GM18519 (cell line): ENCODE measurements around the gene CLSTN3.

Experiments
- ATAC-seq: cut with Tn5 transposase; IDR thresholded peaks from one replicate; pipeline ENCODE4 v1.9.1; 2021; ENCODE audit warnings: mild to moderate bottlenecking, moderate library complexity; ENCODE audit not compliant: unreplicated experiment, low FRiP score

The CLSTN3 gene

GRCh38 chr12:7123806-7124522 is 6.2 kb upstream of the CLSTN3 start:
- ATAC-seq = no peak

DNA sequence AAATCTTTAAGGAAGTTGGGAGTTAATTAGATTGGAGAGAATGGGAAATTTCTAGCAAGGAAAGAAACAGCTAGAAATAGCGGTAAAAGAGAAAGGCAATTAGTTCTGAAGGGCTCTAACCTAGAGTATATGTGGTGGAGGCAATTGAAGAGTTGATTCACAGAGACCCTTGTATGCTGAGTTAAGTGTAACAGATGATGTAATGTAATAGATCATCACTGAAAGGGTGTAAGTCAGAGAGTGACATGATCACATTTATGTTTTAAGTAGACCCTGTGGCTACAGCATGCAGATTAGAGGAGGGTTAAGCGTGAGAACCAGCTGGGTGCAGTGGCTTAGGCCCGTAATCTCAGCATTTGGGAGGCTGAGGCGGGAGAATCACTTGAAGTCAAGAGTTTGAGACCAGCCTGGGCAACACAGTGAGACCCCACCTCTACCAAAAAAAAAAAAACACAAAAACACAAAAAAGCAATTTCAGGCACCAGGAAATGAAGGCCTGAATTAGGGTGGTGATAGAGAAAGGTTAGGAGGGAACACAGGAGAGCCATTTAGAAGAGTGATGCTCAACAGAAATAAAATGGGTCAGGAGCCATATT is 4.4 kb upstream of the CLSTN3 start:
- ATAC-seq = no peak

DNA sequence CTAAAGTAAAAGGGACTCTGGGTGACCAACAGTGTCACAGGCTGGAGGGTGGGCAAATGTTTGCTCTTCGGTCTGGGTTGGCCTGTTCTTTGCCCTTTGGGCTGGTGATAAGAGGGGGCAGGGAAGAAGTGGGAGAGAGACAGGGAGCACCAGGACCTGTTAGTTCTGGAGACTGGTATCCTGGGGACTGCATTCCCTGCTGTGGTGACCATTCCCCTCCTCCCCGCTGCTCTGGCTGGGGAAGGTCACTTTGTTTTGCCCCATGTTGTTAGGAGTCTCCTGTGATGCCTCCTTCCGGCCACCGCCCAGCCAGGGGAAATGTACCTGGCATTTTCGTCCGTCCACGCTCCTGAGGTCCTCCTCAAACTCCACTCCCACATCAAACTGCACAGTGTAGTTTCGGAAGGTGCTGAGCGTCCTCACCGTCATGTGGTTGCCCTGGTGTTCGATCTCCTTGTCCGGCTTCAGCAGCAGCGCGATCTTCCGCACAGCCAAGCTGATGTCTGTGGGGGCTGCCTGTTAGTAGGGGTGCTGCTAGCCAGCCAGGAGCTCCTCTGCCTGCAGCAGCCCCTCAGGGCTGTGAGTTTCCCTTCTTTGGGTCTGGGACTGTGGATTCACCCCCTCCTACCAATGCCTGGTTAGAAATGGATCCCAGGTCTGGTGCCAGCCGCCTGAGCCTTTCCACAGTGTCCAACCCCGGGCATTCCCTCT is 2.1 kb upstream of the CLSTN3 start:
- ATAC-seq = no peak

GRCh38 chr12:7128681-7129286 is 1.4 kb upstream of the CLSTN3 start, which contains the start of gene RBP5:
TSS of gene RBP5 (minus strand) at chr12:7128889. CDS start at chr12:7128775, 114 bp downstream.
- ATAC-seq = no peak

DNA sequence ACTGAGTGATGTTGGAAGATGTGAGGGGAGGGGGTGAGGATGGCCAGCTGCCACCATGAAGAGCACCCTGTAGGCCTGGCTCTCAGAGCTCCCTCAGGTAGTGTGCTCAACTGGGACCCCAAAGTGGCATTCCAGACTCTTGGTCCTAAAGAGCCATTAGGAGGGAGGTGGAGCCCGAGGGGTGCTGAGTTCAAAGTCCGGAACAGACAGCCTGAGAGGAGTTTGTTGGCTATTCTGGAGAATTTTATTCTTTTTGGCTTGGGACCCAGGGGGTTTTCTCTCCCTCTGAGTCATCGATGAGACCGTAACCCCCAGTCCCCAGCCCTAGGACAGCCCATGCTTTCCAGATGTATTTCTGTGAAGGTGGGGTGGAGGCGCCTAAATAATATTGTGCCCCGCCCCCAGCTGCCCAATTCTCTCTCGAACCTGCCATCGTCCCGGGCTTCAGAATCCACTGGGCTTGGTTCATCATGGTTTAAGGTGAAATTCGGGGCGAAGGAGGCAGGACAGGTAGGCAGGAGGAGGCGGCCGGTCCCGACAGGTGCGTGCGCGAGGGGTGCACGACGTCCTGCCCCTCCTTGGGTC is 792 bp upstream of the CLSTN3 start:
- no peak for ATAC-seq

DNA sequence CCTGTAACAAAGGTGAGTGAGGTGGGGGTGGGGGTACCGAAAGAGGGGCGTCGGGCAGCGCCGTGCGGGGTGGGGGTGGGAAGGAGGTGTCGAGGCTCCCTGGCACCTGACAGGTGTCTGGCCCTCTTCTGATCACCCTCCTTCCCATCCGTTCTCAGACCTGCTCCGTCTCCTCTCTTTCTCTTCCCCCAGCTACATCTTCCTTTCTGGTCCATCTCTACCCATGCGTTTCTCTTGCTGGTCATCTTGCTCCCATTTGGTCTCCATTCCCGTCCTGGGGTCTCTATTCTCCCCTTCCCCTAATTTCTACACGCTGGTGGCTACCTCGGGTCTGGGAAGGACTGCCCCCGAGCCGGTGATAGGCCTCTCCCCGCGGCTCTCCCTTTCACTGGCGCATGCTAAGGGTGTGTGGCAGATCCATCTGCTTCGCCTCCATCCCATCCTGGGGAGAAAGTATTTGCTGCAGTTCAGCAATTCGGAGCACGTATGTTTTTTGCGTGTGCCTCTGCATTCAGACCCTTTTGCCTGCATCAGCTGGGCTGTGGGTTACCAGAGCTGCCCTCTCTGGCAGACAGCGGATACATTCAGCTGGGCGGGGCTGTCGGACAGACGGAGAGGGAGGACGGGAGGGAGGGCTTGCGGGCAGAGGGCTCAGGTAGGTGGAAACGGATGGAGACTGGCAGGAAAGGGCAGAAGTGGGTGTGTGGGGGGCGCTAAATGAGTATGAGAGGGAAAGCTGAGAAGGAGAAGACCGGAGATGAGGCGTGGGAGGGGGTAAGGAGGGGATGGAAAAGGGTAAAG is 730 bp downstream of the CLSTN3 start:
- no peak for ATAC-seq

DNA sequence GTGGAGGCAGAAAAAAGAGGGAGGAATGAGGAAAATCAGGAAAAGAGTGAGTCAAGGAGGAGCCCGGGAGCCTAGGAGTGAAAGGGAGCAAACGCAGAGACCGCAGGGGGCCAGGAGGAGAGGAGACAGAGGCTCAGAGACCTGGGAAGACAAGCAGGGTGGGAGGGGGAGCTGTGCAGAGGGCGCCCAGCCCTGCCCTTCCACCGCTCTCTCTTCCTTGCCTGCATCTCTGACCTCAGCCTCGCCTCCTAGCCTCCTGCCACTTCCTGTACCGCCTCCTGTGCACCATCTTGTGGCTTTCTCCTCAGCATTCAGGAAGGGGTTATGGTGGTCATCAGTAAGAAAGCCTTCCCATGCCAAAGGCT is 1.3 kb downstream of the CLSTN3 start:
- no peak for ATAC-seq

- no peak for ATAC-seq
These were observed 4.4 kb downstream of the CLSTN3 start for GRCh38 chr12:7134396-7135166.

DNA sequence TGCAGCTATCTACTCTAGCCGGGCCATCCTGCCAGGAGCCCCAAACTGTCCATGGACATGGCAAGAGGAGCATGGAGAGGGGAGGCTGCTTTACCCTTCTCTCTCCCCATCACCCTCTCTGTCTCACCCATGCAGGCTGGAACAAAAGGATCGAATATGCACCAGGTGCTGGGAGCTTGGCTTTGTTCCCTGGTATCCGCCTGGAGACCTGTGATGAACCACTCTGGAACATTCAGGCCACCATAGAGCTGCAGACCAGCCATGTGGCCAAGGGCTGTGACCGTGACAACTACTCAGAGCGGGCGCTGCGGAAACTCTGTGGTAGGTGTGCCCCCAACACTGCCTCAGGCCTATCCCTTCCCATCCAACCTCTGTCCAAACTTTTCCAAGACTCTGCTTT is 5.9 kb downstream of the CLSTN3 start:
- ATAC-seq = no peak

DNA sequence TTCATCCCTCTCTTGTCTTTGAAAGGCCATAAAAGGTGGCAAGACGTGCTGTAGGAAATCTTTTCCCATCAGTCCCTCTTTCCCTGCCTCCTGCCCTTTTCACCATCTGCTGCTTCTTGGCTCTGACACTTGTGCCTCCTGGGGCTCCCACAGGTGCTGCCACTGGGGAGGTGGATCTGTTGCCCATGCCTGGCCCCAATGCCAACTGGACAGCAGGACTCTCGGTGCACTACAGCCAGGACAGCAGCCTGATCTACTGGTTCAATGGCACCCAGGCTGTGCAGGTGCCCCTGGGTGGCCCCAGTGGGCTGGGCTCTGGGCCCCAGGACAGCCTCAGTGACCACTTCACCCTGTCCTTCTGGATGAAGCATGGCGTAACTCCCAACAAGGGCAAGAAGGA is 6.5 kb downstream of the CLSTN3 start:
- ATAC-seq = no peak

GRCh38 chr12:7137908-7138307 is 7.7 kb downstream of the CLSTN3 start:
- no peak for ATAC-seq

DNA sequence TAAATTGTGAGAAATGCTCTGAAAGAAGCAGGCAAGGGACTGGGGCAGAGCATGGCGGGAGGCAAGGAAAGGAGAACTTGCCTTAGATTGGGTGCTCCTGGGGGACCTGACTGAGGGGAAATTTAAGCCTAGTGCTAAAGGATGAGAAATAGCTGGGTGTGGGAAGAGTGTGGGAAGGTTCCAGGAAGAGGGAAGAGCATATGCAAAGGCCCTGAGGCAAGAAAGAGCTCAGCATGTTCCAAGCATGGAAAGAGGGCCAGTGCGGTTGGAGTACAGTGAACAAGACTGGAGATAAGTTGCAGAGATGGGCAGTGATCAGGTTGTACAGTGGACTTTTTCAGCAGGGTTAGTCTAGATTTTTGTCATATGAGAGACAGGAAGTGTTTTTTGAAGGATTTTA is 9.0 kb downstream of the CLSTN3 start:
- ATAC-seq = no peak

- ATAC-seq = no peak
These were observed 11.3 kb downstream of the CLSTN3 start for GRCh38 chr12:7141351-7142005.

DNA sequence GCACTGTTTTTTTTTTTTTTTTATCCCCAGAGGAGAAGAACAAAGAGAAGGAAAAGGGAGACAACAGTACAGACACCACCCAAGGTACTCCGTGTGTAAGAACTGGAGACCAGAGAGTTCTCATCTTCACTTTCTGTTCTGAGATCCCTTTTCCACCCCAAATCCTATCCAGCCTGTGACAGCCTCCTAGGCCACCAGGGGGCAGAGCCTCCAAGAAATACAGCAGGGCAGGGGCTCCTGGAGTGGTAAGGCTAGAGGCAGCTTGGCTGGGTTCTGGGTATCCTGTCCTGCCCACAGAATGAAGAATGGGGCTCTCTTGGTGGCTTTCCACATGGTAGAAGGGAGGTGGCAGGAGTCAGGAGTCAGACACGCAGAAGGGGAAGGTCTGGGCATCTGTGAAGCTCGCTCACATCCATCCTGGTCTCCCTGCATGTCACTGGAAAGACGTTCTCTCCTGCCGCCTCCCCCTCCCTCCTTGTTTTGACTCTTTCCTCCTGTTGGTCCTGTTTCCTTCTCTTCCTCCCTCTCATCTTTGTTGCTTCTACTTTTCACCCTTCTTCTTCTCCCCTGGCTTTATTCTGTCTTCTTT is 12.0 kb downstream of the CLSTN3 start:
- no peak for ATAC-seq

- no peak for ATAC-seq
These were observed 12.8 kb downstream of the CLSTN3 start for GRCh38 chr12:7142809-7143465.

DNA sequence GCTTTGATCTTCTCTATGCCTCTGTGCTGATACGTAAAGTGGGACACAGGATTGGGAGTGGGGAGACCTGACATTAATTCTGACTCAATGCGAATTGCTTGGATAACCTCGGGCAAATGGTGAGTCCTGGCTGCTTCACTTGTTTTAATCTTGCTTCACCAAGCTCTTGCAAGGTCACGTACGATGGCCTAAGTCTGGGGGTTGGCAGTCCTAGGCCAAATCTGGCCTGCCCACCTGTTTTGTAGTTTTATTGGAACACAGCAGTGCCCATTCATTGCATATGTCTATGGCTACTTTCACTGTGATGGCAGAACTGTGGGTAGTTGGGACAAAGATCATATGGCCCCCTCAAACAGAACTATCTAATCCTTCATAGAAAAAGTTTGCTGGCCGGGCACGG is 13.4 kb downstream of the CLSTN3 start:
- ATAC-seq = no peak

- ATAC-seq = no peak
These were observed 14.4 kb downstream of the CLSTN3 start for GRCh38 chr12:7144414-7145120.
